GM12874 (cell line): ENCODE data around the gene SYTL5.

Source experiments
- CTCF ChIP-seq: IDR thresholded peaks from 2 replicates; pipeline ENCODE4 v1.5.1; 2011; ENCODE audit warnings: low read depth, mild to moderate bottlenecking, control low read depth, low read length, moderate library complexity; ENCODE audit not compliant: insufficient read depth

Gene SYTL5

GRCh38 chrX:38028300-38028699 is 21.9 kb downstream of the SYTL5 start:
- TF ChIP-seq CTCF, result no peak

- TF ChIP-seq CTCF, result no peak
Measured at GRCh38 chrX:38036466-38036865, 30.1 kb downstream of the SYTL5 start.

GRCh38 chrX:38038501-38038900 is 32.1 kb downstream of the SYTL5 start:
- no peak for TF ChIP-seq CTCF

- TF ChIP-seq CTCF, result no peak
Measured at GRCh38 chrX:38041237-38041636, 34.9 kb downstream of the SYTL5 start.

- TF ChIP-seq CTCF, result no peak
Measured at GRCh38 chrX:38044701-38045100, 38.3 kb downstream of the SYTL5 start.

- TF ChIP-seq CTCF, result no peak
Measured at GRCh38 chrX:38045538-38046096, 39.3 kb downstream of the SYTL5 start.

GRCh38 chrX:38048886-38049285 is 42.5 kb downstream of the SYTL5 start:
- TF ChIP-seq CTCF, result no peak

- no peak for TF ChIP-seq CTCF
Measured at GRCh38 chrX:38050806-38051205, 44.5 kb downstream of the SYTL5 start.
